Gastrocnemius medialis (tissue), 4 donors: ENCODE data around the gene OSMR.

Source experiments
- CTCF ChIP-seq, 5 experiments: fragments of 450-650 bp in 3 of 5; fragments of 200-600 bp in 2 of 5; sonication (generic) in 2 of 5; IDR thresholded peaks in 4 of 5; conservative IDR thresholded peaks in 1 of 5; 1 replicate in 4 of 5; 2 replicates in 1 of 5; pipeline ENCODE4 v1.5.1; 2016 to 2019; ENCODE audit warnings: antibody characterized with exemption in 5 of 5, mild to moderate bottlenecking in 3 of 5, moderate library complexity in 3 of 5
- POLR2A ChIP-seq, 2 donors: fragments of 450-650 bp; IDR thresholded peaks; one replicate each; pipeline ENCODE4 v1.6.1; 2017; ENCODE audit warnings: antibody characterized with exemption in 2 of 2, mild to moderate bottlenecking in 2 of 2, moderate library complexity in 2 of 2

GRCh38 chr5:38885208-38885607, 39.4 kb downstream of the OSMR start:
- TF ChIP-seq CTCF (IDR thresholded peaks at IDR 0.05 in 4 of 5, conservative IDR thresholded peaks at IDR 0.05 in 1 of 5) = no peak
- TF ChIP-seq POLR2A (IDR thresholded peaks at IDR 0.05) = no peak
